ENCODE results near the gene LYPD4. TPM values are rescaled to one million over a fixed set of nuclear protein-coding genes. Genes with fewer than 3 reads are reported as not detected.

LYPD4 gene, protein sequence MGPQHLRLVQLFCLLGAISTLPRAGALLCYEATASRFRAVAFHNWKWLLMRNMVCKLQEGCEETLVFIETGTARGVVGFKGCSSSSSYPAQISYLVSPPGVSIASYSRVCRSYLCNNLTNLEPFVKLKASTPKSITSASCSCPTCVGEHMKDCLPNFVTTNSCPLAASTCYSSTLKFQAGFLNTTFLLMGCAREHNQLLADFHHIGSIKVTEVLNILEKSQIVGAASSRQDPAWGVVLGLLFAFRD
- not detected in 3 replicates for total RNA-seq
- long read RNA-seq: 0 reads

DNA sequence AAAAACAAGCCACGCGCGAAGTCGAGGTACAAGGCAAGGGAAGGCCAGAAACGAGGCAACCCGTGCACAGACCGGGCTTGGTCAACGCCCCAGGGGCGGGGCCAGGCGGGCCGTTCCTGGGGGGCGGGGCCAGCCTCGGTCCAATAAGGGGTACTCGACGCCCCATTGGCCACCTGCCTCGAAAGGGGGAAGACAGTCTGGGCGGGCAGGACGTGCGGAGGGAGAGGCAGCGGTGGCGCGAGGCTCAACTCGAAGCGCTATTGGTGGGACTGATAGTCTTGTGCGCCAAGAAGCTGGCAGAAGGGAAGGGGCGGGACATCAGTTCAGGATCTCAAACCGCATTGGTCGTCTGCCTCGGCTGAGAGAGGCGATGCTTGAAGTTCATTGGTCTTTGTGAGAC lies at the start of gene LYPD4:
LYPD4 (minus strand) TSS at position 83 of the 400 bp plus-strand sequence. CDS start 5,398 bp downstream, outside the sequence.
- Mint-ChIP-seq H3K36me3 (ENCODE audit: low read depth) (no peaks in the 10 kb centered on the region), H3K27ac (ENCODE audit: unreplicated experiment) (no peak within 1 kb of the TSS)
- DNase-seq (ENCODE audit: low spot score): peak; percentile 77

DNA sequence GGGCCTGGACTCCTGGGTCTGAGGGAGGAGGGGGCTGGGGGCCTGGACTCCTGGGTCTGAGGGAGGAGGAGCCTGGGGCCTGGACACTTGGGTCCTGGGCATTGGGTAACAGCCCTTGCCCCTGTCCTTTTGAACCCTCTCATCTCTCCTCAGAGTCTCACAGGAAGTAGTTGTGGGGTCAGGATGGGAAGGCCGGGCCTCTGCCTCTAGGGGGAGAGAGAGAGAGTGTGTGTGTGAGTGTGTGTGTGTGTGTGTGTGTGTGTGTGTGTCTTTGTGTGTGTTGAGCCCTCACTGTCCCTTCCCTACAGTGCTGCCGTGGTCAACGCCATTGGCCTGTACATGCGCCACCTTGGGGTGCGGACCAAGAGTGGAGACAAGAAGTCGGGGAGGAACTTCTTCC lies 49.4 kb upstream of the LYPD4 start:
- peak overlapping the region; percentile 45 for H3K27ac Mint-ChIP-seq (ENCODE audit: unreplicated experiment)
- H3K4me1 Mint-ChIP-seq (ENCODE audit: low read depth): no peaks in the 10 kb centered on the region
- H3K9me3 Mint-ChIP-seq (ENCODE audit: low read depth): no peaks in the 10 kb centered on the region
- no peaks in the 10 kb centered on the region for H3K27me3 Mint-ChIP-seq (ENCODE audit: low read depth)
- DNase-seq (ENCODE audit: low spot score): no peak
- peaks cover 16% of the 10 kb centered on the region for H3K36me3 Mint-ChIP-seq (ENCODE audit: low read depth)
- H3K4me3 Mint-ChIP-seq (ENCODE audit: unreplicated experiment): no peak overlapping the region
- TF ChIP-seq, protein P1, sequence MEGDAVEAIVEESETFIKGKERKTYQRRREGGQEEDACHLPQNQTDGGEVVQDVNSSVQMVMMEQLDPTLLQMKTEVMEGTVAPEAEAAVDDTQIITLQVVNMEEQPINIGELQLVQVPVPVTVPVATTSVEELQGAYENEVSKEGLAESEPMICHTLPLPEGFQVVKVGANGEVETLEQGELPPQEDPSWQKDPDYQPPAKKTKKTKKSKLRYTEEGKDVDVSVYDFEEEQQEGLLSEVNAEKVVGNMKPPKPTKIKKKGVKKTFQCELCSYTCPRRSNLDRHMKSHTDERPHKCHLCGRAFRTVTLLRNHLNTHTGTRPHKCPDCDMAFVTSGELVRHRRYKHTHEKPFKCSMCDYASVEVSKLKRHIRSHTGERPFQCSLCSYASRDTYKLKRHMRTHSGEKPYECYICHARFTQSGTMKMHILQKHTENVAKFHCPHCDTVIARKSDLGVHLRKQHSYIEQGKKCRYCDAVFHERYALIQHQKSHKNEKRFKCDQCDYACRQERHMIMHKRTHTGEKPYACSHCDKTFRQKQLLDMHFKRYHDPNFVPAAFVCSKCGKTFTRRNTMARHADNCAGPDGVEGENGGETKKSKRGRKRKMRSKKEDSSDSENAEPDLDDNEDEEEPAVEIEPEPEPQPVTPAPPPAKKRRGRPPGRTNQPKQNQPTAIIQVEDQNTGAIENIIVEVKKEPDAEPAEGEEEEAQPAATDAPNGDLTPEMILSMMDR (IDR thresholded peaks at IDR 0.05): no peak

More for the DNA sequence above, at the start of gene LYPD4:
- Mint-ChIP-seq H3K4me1 (ENCODE audit: low read depth) (no peaks in the 10 kb centered on the region), H3K4me3 (ENCODE audit: unreplicated experiment) (no peak within 1 kb of the TSS), H3K27me3 (ENCODE audit: low read depth) (peaks cover 32% of the 10 kb centered on the region), H3K9me3 (ENCODE audit: low read depth) (peaks cover 3% of the 10 kb centered on the region)
- TF ChIP-seq, protein P1 (IDR thresholded peaks at IDR 0.05): no peak

DNA sequence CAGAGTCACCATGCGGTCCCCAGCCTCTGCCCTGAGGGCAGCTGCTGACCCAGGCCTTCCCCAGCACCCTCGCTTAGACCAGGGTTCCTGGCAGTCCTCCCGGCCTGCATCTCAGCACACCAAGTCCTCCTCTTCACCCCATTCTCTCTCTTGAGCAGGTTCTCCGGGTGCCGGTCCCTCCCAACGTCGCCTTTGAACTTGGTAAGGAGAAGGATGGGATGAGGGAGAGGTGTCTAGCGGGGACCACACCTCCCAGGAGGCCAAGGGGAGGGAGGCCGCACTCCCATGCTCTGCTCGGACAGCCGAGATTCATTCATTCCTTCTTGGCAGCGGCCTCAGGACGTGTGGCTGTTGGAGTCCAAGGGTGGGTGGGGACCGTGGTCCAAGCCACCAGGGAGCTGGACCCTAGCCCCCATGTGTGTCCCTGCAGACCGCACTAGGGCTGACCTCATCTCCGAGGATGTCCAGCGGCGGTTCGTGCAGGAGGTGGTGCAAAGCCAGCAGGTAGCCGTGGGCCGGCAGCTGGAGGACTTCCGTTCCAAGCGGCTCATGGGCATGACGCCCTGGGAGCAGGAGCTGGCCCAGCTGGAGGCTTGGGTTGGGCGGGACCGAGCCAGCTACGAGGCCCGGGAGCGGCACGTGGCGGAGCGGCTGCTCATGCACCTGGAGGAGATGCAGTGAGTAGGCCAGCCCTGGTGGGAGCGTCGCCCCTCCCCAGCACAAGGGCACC lies 47.9 kb upstream of the LYPD4 start:
- Mint-ChIP-seq H3K4me3 (ENCODE audit: unreplicated experiment) (no peak overlapping the region), H3K4me1 (ENCODE audit: low read depth) (peaks cover 2% of the 10 kb centered on the region)

DNA sequence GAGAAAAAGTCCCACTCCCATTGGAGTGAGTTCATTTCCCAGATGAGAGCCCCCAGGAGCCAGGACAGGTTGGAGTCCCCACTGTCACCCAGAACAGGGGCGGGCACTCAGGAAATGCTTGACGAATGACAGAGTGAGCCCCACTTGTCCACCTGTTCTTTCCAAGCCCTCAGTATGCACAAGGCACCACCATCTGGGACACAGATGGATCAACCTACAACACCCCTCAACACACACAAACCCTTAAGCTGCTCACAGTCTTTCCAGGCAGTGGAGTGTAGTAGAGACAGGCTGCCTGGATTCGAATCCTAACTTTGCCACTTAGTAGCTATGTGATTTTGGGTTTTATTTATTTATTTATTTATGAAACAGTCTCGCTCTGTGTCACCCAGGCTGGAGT lies 46.5 kb upstream of the LYPD4 start:
- Mint-ChIP-seq H3K27ac (ENCODE audit: unreplicated experiment) (no peak overlapping the region), H3K27me3 (ENCODE audit: low read depth) (no peaks in the 10 kb centered on the region), H3K9me3 (ENCODE audit: low read depth) (no peaks in the 10 kb centered on the region), H3K4me3 (ENCODE audit: unreplicated experiment) (no peak overlapping the region), H3K4me1 (ENCODE audit: low read depth) (peaks cover 16% of the 10 kb centered on the region), H3K36me3 (ENCODE audit: low read depth) (peaks cover 16% of the 10 kb centered on the region)
- DNase-seq (ENCODE audit: low spot score): no peak
- TF ChIP-seq, protein P1 (IDR thresholded peaks at IDR 0.05): no peak

More for the DNA sequence above, 47.9 kb upstream of the LYPD4 start:
- peaks cover 16% of the 10 kb centered on the region for H3K36me3 Mint-ChIP-seq (ENCODE audit: low read depth)
- DNase-seq (ENCODE audit: low spot score): peak; percentile 93
- H3K27ac Mint-ChIP-seq (ENCODE audit: unreplicated experiment): no peak overlapping the region
- no peaks in the 10 kb centered on the region for H3K9me3 Mint-ChIP-seq (ENCODE audit: low read depth)
- TF ChIP-seq, protein P1 (IDR thresholded peaks at IDR 0.05): no peak
- H3K27me3 Mint-ChIP-seq (ENCODE audit: low read depth): no peaks in the 10 kb centered on the region

DNA sequence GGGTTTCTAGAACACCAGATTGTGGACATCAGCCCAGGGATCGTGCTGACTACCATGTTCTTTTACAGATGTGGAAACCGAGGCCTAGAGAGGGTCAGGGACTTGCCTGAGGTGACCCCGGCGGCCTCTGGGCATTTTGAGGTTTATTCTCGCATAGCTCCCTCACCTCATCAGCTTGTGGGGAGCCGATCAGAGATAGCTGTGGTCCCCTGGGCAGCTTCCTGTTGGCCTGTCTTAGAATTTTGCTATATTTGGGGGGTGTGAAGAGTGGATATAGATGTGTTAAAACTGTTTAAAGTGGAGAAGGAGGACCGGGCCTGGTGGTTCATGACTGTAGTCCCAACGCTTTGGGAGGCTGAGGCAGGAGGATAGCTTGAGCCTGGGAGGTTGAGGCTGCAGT lies 45.4 kb upstream of the LYPD4 start:
- TF ChIP-seq, protein P1 (IDR thresholded peaks at IDR 0.05): no peak
- peaks cover 24% of the 10 kb centered on the region for H3K4me1 Mint-ChIP-seq (ENCODE audit: low read depth)
- no peaks in the 10 kb centered on the region for H3K9me3 Mint-ChIP-seq (ENCODE audit: low read depth)
- H3K36me3 Mint-ChIP-seq (ENCODE audit: low read depth): peaks cover 11% of the 10 kb centered on the region
- no peak overlapping the region for H3K4me3 Mint-ChIP-seq (ENCODE audit: unreplicated experiment)
- no peak for DNase-seq (ENCODE audit: low spot score)
- no peak overlapping the region for H3K27ac Mint-ChIP-seq (ENCODE audit: unreplicated experiment)
- H3K27me3 Mint-ChIP-seq (ENCODE audit: low read depth): no peaks in the 10 kb centered on the region
